Liver (tissue), 9 donors: ENCODE measurements around the gene TDP2. TPM values are rescaled to one million over a fixed set of nuclear protein-coding genes. Genes with fewer than 3 reads are reported as not detected.

Experiments
- DNase-seq: peaks from one replicate; pipeline ENCODE4 v3.0.0-alpha.2; 2017; ENCODE audit warnings: low spot score
- H3K27ac ChIP-seq, 2 donors: one replicate each; pipeline ENCODE4 v1.7.0; 2013; ENCODE audit warnings: inconsistent platforms in 2 of 2, low read length in 2 of 2, control low read depth in 1 of 2, low read depth in 1 of 2, mild to moderate bottlenecking in 1 of 2
- H3K27me3 ChIP-seq, 4 donors: one replicate each; pipeline versions ENCODE4 v1.6.1 to v1.7.0; 2013; ENCODE audit warnings: low read length in 3 of 4, inconsistent platforms in 1 of 4, mild to moderate bottlenecking in 1 of 4, moderate library complexity in 1 of 4; ENCODE audit not compliant: control insufficient read depth in 4 of 4, insufficient read depth in 4 of 4
- H3K36me3 ChIP-seq, 4 donors: one replicate each; pipeline versions ENCODE4 v1.6.1 to v1.7.0; 2013; ENCODE audit warnings: low read length in 3 of 4, mild to moderate bottlenecking in 3 of 4, low read depth in 1 of 4, moderate library complexity in 1 of 4; ENCODE audit not compliant: control insufficient read depth in 4 of 4, insufficient read depth in 3 of 4
- H3K4me1 ChIP-seq, 4 donors: one replicate each; pipeline versions ENCODE4 v1.6.1 to v1.7.0; 2013; ENCODE audit warnings: low read length in 3 of 4, mild to moderate bottlenecking in 3 of 4, moderate library complexity in 1 of 4; ENCODE audit not compliant: control insufficient read depth in 4 of 4, insufficient read depth in 4 of 4
- H3K4me3 ChIP-seq, 3 donors: one replicate each; pipeline versions ENCODE4 v1.6.1 to v1.7.0; 2013; ENCODE audit warnings: low read length in 3 of 3, control low read depth in 1 of 3, low read depth in 1 of 3, mild to moderate bottlenecking in 1 of 3
- H3K9ac ChIP-seq, 2 donors: one replicate each; pipeline ENCODE4 v1.7.0; 2013; ENCODE audit warnings: low read length in 2 of 2, mild to moderate bottlenecking in 2 of 2, moderate library complexity in 2 of 2, control low read depth in 1 of 2, low read depth in 1 of 2
- H3K9me3 ChIP-seq, 4 donors: one replicate each; pipeline versions ENCODE4 v1.6.1 to v1.7.0; 2013; ENCODE audit warnings: low read length in 3 of 4; ENCODE audit not compliant: control insufficient read depth in 4 of 4
- ATF3 ChIP-seq: IDR thresholded peaks from 2 replicates; pipeline ENCODE4 v1.6.1; 2016; ENCODE audit warnings: antibody characterized with exemption
- FOXA2 ChIP-seq: IDR thresholded peaks from 2 replicates; pipeline ENCODE4 v1.6.1; 2016; ENCODE audit warnings: antibody characterized with exemption
- GABPA ChIP-seq, 2 donors: IDR thresholded peaks in 1 of 2; conservative IDR thresholded peaks in 1 of 2; 2 replicates each; pipeline ENCODE4 v1.6.1; 2016; ENCODE audit warnings: antibody characterized with exemption in 2 of 2, mild to moderate bottlenecking in 1 of 2, moderate library complexity in 1 of 2
- HNF4A ChIP-seq, 2 donors: conservative IDR thresholded peaks; 2 replicates each; pipeline ENCODE4 v1.6.1; 2016; ENCODE audit warnings: antibody characterized with exemption in 2 of 2, mild to moderate bottlenecking in 2 of 2
- HNF4G ChIP-seq: IDR thresholded peaks from 2 replicates; pipeline ENCODE4 v1.6.1; 2016; ENCODE audit warnings: antibody characterized with exemption
- JUND ChIP-seq, 2 donors: IDR thresholded peaks; 2 replicates each; pipeline ENCODE4 v1.6.1; 2016; ENCODE audit warnings: antibody characterized with exemption in 2 of 2
- REST ChIP-seq: IDR thresholded peaks from 2 replicates; pipeline ENCODE4 v1.6.1; 2016; ENCODE audit warnings: antibody characterized with exemption, mild to moderate bottlenecking
- TAF1 ChIP-seq: conservative IDR thresholded peaks from 2 replicates; pipeline ENCODE4 v1.6.1; 2016; ENCODE audit warnings: antibody characterized with exemption, mild to moderate bottlenecking
- WGBS: extraction: QIAGEN DNeasy Blood & Tissue Kit; methylation state at CpG from one replicate; pipeline ENCODE4 v1.1.7; 2013; 5-methylcytosine and 5-hydroxymethylcytosine counted together
- polyA plus RNA-seq, 2 donors: library from polyadenylated mRNA; stranded (reverse) in 1 of 2; unstranded in 1 of 2; fragments of 200-250 nt in 1 of 2; fragments of >200 nt in 1 of 2; fragmentation: Nextera tagmentation in 1 of 2; extraction: Ambion mirVana in 1 of 2; gene quantifications; one replicate each; pipeline versions ENCODE4 v1.2.1 to v1.2.3, GENCODE V29; 2013 to 2015
- total RNA-seq, 2 donors: library from RNA; depleted of rRNA; stranded (reverse); fragments of >200 nt; gene quantifications; one replicate each; pipeline ENCODE4 v1.2.3, GENCODE V29; 2014
- TF ChIP-seq, protein P1 (sequence below): fragments of 150-350 bp; IDR thresholded peaks from 2 replicates; pipeline ENCODE4 v1.5.1; 2017; ENCODE audit warnings: improper control_type of control experiment, low read depth, low read length; ENCODE audit not compliant: missing input control
- donor health status: healthy.
- donor health status: healthy.
- donor health status: healthy.
- donor health status: healthy.
- donor health status: healthy.

TDP2 gene
- total and polyA plus RNA-seq, 4 donors: 16.5 to 24.3 (median 18.5) TPM

- Histone ChIP-seq H3K9me3 (no peaks in the 10 kb centered on the region), H3K27ac (no peak overlapping the region), H3K36me3 (peaks cover 0 to 7% (median 2%) of the 10 kb centered on the region in 4 donors), H3K9ac (no peak overlapping the region), H3K4me1 (peaks cover 3 to 11% (median 10%) of the 10 kb centered on the region in 4 donors), H3K27me3 (no peaks in the 10 kb centered on the region), H3K4me3 (no peak overlapping the region)
- TF ChIP-seq HNF4G: no peak
- TF ChIP-seq FOXA2: no peak
- TF ChIP-seq, protein P1, sequence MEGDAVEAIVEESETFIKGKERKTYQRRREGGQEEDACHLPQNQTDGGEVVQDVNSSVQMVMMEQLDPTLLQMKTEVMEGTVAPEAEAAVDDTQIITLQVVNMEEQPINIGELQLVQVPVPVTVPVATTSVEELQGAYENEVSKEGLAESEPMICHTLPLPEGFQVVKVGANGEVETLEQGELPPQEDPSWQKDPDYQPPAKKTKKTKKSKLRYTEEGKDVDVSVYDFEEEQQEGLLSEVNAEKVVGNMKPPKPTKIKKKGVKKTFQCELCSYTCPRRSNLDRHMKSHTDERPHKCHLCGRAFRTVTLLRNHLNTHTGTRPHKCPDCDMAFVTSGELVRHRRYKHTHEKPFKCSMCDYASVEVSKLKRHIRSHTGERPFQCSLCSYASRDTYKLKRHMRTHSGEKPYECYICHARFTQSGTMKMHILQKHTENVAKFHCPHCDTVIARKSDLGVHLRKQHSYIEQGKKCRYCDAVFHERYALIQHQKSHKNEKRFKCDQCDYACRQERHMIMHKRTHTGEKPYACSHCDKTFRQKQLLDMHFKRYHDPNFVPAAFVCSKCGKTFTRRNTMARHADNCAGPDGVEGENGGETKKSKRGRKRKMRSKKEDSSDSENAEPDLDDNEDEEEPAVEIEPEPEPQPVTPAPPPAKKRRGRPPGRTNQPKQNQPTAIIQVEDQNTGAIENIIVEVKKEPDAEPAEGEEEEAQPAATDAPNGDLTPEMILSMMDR: no peak
- no peak for DNase-seq
- 84% methylated on average over 9 of the region's 9 CpGs for WGBS
Measured at GRCh38 chr6:24658573-24659560, 7.8 kb downstream of the TDP2 start.

DNA sequence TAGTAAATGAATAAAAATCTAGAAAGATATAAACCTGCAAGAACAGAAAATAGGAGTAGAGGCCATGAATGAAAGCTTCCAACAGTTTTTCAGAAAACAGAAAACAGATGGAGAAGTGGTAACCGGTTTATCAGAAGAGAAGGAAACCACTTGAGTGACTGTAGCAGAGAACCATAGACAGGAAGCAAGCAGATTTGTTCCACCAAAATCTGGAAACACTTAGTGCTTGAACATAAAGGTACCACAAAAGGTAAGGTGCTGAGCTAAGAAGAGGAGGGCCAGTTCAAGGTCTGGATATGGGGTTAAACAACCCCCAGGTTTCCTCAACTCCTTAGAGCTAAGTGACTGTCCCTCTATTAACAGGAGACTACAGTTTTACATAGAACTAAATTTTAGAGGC is 11.5 kb downstream of the TDP2 start:
- Histone ChIP-seq H3K9ac (no peak overlapping the region), H3K27ac (no peak overlapping the region), H3K9me3 (no peaks in the 10 kb centered on the region), H3K4me1 (no peaks in the 10 kb centered on the region), H3K27me3 (no peaks in the 10 kb centered on the region), H3K4me3 (no peak overlapping the region), H3K36me3 (peaks cover 2 to 27% (median 24%) of the 10 kb centered on the region in 4 donors)
- DNase-seq: no peak
- 79% methylated on average over 1 of the region's 1 CpG for WGBS
- TF ChIP-seq ATF3 (no peak), FOXA2 (no peak), HNF4A (conservative IDR thresholded peaks at IDR 0.05) (no peak)

GRCh38 chr6:24650365-24650764 is 16.3 kb downstream of the TDP2 start:
- Histone ChIP-seq H3K4me1 (peaks cover 2 to 11% (median 9%) of the 10 kb centered on the region in 4 donors), H3K27ac (no peak overlapping the region), H3K9me3 (no peaks in the 10 kb centered on the region), H3K9ac (no peak overlapping the region), H3K36me3 (peaks cover 2 to 28% (median 26%) of the 10 kb centered on the region in 4 donors), H3K4me3 (no peak overlapping the region), H3K27me3 (no peaks in the 10 kb centered on the region)
- 69% methylated on average over 3 of the region's 3 CpGs for WGBS
- DNase-seq: no peak
- TF ChIP-seq ATF3 (no peak), JUND (IDR thresholded peaks at IDR 0.05) (no peak), TAF1 (no peak), GABPA (IDR thresholded peaks at IDR 0.05 in 1 of 2, conservative IDR thresholded peaks at IDR 0.05 in 1 of 2) (no peak), REST (no peak), FOXA2 (no peak)
